ENCODE data around the gene PRRC2A. TPM values are rescaled to one million over a fixed set of nuclear protein-coding genes. Genes with fewer than 3 reads are reported as not detected.
A peak's percentile ranks its signal among the peaks of the same experiment; 100 is the strongest.

The PRRC2A gene
- total and polyA plus RNA-seq, 11 donors: 75.1 to 119 (median 97.4) TPM

DNA sequence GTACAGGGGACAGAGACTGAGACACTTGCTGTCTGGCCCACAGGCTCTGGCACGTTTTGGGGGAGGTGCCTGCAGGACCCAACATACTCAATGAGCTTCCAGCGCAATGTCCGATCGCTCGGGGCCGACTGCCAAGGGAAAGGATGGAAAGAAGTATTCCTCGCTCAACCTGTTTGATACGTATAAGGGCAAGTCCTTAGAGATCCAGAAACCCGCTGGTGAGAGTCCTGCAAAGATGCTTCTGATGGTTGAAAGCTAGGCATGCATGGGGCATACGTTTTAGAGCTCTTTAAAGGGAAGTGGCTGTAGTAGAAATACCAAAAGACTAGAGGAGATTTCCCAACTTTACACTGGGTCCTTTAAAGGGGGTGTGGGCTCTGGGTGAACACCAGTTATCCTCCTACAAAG, 2.2 kb downstream of the PRRC2A start:
- ATAC-seq (no peak), DNase-seq (no peak)
- Histone ChIP-seq H3K27ac (peak overlapping the region in 5 of 12 donors; percentile 12 to 98 (median 95)), H3K4me3 (peak overlapping the region in 3 of 12 donors; percentile 76 to 91 (median 82)), H3K36me3 (peaks cover 8 to 55% (median 51%) of the 10 kb centered on the region in 9 donors), H3K9me3 (no peaks in the 10 kb centered on the region), H3K27me3 (no peaks in the 10 kb centered on the region), H3K4me1 (peaks cover 0 to 25% (median 21%) of the 10 kb centered on the region in 12 donors)
- intact Hi-C loops (cut with DNase I): loop anchor here in 1 of 10 donors (5.0 kb wide), 1 partner anchor 35 kb away; the partner anchor contains the start of gene APOM
- TF ChIP-seq, protein P1, sequence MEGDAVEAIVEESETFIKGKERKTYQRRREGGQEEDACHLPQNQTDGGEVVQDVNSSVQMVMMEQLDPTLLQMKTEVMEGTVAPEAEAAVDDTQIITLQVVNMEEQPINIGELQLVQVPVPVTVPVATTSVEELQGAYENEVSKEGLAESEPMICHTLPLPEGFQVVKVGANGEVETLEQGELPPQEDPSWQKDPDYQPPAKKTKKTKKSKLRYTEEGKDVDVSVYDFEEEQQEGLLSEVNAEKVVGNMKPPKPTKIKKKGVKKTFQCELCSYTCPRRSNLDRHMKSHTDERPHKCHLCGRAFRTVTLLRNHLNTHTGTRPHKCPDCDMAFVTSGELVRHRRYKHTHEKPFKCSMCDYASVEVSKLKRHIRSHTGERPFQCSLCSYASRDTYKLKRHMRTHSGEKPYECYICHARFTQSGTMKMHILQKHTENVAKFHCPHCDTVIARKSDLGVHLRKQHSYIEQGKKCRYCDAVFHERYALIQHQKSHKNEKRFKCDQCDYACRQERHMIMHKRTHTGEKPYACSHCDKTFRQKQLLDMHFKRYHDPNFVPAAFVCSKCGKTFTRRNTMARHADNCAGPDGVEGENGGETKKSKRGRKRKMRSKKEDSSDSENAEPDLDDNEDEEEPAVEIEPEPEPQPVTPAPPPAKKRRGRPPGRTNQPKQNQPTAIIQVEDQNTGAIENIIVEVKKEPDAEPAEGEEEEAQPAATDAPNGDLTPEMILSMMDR (IDR thresholded peaks at IDR 0.05): no peak
- TF ChIP-seq POLR2A (IDR thresholded peaks at IDR 0.05): no peak
- WGBS, 4 donors: 46 to 51% (median 50%) methylated on average over 10 of the region's 10 CpGs

DNA sequence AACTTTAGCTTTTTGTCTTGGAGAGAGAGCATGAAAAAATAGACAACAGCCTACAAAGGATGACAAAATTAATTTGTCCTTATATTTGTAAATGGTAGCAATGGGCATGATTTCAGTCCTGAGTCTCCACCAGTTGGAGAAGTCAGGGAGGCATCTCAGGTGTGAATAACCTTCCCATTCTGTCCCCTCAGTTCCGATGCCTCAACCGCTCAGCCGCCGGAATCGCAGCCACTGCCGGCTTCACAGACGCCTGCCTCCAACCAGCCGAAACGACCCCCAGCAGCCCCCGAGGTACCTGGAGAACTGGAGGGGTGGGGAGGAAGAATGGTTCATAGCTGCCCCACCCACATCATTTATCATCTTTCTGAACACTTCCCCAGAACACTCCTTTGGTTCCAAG, 3.6 kb downstream of the PRRC2A start:
- intact Hi-C loops (cut with DNase I): loop anchor here in 1 of 10 donors (5.0 kb wide), 1 partner anchor 33 kb away; the partner anchor contains the start of gene APOM
- TF ChIP-seq, protein P1 (IDR thresholded peaks at IDR 0.05): no peak
- TF ChIP-seq POLR2A (IDR thresholded peaks at IDR 0.05): no peak
- no peak for DNase-seq

DNA sequence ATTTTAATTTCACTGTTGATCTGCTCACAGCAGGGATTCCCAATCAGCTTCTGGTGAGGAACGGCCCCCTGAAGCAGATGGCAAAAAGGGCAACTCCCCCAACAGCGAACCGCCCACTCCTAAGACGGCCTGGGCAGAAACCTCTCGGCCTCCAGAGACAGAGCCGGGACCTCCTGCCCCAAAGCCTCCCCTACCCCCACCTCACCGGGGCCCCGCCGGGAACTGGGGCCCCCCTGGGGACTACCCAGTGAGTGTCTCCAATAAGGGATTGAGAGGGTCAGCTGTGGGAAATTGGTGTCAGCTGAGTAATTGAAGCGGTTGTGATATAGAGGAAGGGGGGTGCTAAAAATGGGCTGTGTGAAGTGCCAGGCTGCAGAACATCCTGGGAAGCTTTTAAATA, 6.4 kb downstream of the PRRC2A start:
- WGBS, 4 donors: 83 to 90% (median 86%) methylated on average over 10 of the region's 10 CpGs
- peaks cover 8 to 97% (median 94%) of the 10 kb centered on the region in 9 donors for H3K36me3 ChIP-seq
- DNase-seq (no peak), ATAC-seq (no peak)
- no peaks in the 10 kb centered on the region for H3K27me3 ChIP-seq
- intact Hi-C loops (cut with DNase I): loop anchor here in 1 of 10 donors (2.0 kb wide), 1 partner anchor 16 kb away; no protein-coding TSS in a partner anchor
- peaks cover 0 to 12% (median 8%) of the 10 kb centered on the region in 12 donors for H3K4me1 ChIP-seq
- no peak overlapping the region for H3K4me3 ChIP-seq
- no peak overlapping the region for H3K27ac ChIP-seq
- TF ChIP-seq POLR2A (IDR thresholded peaks at IDR 0.05): no peak
- TF ChIP-seq, protein P1 (IDR thresholded peaks at IDR 0.05): no peak
- H3K9me3 ChIP-seq: no peaks in the 10 kb centered on the region

More for the DNA sequence above, 3.6 kb downstream of the PRRC2A start:
- Histone ChIP-seq H3K4me3 (no peak overlapping the region), H3K4me1 (peaks cover 0 to 24% (median 21%) of the 10 kb centered on the region in 12 donors), H3K9me3 (no peaks in the 10 kb centered on the region), H3K27ac (no peak overlapping the region), H3K27me3 (no peaks in the 10 kb centered on the region), H3K36me3 (peaks cover 8 to 68% (median 65%) of the 10 kb centered on the region in 9 donors)
- 85 to 94% (median 89%) methylated on average over 8 to 10 of the region's 10 CpGs for WGBS, 4 donors
- ATAC-seq: no peak

DNA sequence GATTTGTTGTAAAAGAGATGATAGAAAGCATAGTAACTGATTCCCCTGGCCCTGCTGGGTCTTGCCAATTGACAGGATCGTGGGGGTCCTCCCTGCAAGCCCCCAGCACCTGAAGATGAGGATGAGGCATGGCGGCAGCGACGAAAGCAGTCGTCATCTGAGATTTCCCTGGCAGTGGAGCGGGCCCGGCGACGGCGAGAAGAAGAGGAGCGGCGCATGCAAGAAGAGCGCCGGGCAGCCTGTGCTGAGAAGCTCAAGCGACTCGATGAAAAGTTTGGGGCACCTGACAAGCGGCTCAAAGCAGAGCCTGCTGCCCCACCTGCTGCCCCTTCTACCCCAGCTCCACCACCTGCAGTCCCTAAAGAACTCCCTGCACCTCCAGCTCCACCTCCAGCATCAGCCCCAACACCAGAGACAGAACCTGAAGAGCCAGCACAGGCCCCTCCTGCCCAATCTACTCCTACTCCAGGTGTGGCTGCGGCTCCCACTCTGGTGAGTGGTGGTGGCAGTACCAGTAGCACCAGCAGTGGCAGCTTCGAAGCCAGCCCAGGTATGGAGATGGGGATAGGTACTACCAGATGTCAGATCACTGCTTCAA, 7.3 kb downstream of the PRRC2A start:
- intact Hi-C loops (cut with DNase I): loop anchor here in 1 of 10 donors (2.0 kb wide), 1 partner anchor 15 kb away; no protein-coding TSS in a partner anchor
- peaks cover 8 to 100% (median 98%) of the 10 kb centered on the region in 9 donors for H3K36me3 ChIP-seq

More for the DNA sequence above, 7.3 kb downstream of the PRRC2A start:
- no peak for ATAC-seq
- Histone ChIP-seq H3K27ac (no peak overlapping the region), H3K27me3 (no peaks in the 10 kb centered on the region), H3K4me3 (no peak overlapping the region), H3K4me1 (peaks cover 0 to 4% (median 0%) of the 10 kb centered on the region in 12 donors), H3K9me3 (no peaks in the 10 kb centered on the region)
- TF ChIP-seq, protein P1 (IDR thresholded peaks at IDR 0.05): no peak
- no peak for TF ChIP-seq POLR2A (IDR thresholded peaks at IDR 0.05)
- WGBS, 4 donors: 95 to 97% (median 96%) methylated on average over 19 of the region's 19 CpGs
- no peak for DNase-seq
